Endodermal cell (in vitro differentiated cells): Measurements from ENCODE around the gene APEX1. TPM values are rescaled to one million over a fixed set of nuclear protein-coding genes. Genes with fewer than 3 reads are reported as not detected.
A peak's percentile ranks its signal among the peaks of the same experiment; 100 is the strongest.
"Not testable (repeated sequence)": the region's sequence is repeated elsewhere in the genome, so short reads cannot be mapped to it uniquely, and the experiment has no call there.

ENCODE experiments used
- DNase-seq: peaks from one replicate; pipeline ENCODE4 v3.0.0-alpha.2; 2017
- H3K27ac ChIP-seq: 2 replicates; pipeline ENCODE4 v1.5.1; 2013; ENCODE audit warnings: mild to moderate bottlenecking, low read depth, low read length, moderate library complexity
- H3K27me3 ChIP-seq: 2 replicates; pipeline ENCODE4 v1.6.1; 2013; ENCODE audit warnings: mild to moderate bottlenecking, low read length, moderate library complexity; ENCODE audit not compliant: insufficient read depth, control insufficient read depth, poor library complexity, severe bottlenecking
- H3K36me3 ChIP-seq: 2 replicates; pipeline ENCODE4 v1.7.0; 2013; ENCODE audit warnings: mild to moderate bottlenecking, low read length, moderate library complexity; ENCODE audit not compliant: control insufficient read depth, insufficient read depth
- H3K4me1 ChIP-seq: one replicate; pipeline ENCODE4 v1.7.0; 2013; ENCODE audit warnings: low read length; ENCODE audit not compliant: control insufficient read depth, insufficient read depth
- H3K4me3 ChIP-seq: 2 replicates; pipeline ENCODE4 v1.5.1; 2013; ENCODE audit warnings: mild to moderate bottlenecking, low read length, moderate library complexity
- H3K9ac ChIP-seq: 2 replicates; pipeline ENCODE4 v1.6.1; 2013; ENCODE audit warnings: mild to moderate bottlenecking, low read length, moderate library complexity; ENCODE audit not compliant: poor library complexity, severe bottlenecking; ENCODE audit errors: extremely low read depth
- H3K9me3 ChIP-seq: 2 replicates; pipeline ENCODE4 v1.6.1; 2013; ENCODE audit warnings: mild to moderate bottlenecking, low read length, moderate library complexity; ENCODE audit not compliant: control insufficient read depth
- H3K27ac Mint-ChIP-seq: 2 replicates; pipeline ENCODE4 v1.8.0; 2020; ENCODE audit warnings: mixed read lengths
- H3K27me3 Mint-ChIP-seq: 2 replicates; pipeline ENCODE4 v1.8.0; 2021; ENCODE audit warnings: mild to moderate bottlenecking, mixed read lengths; ENCODE audit not compliant: insufficient read depth
- H3K36me3 Mint-ChIP-seq: 2 replicates; pipeline ENCODE4 v1.8.0; 2020; ENCODE audit warnings: low read depth, mixed read lengths
- H3K4me1 Mint-ChIP-seq: 2 replicates; pipeline ENCODE4 v1.8.0; 2020; ENCODE audit warnings: mixed read lengths
- H3K4me3 Mint-ChIP-seq: 2 replicates; pipeline ENCODE4 v1.8.0; 2020; ENCODE audit warnings: mild to moderate bottlenecking, moderate library complexity, mixed read lengths
- H3K9me3 Mint-ChIP-seq: 2 replicates; pipeline ENCODE4 v1.8.0; 2020; ENCODE audit warnings: mild to moderate bottlenecking, mixed read lengths
- WGBS, 2 experiments: methylation state at CpG; one replicate each; pipeline versions ENCODE4 v1.1.5 to v1.1.7; 2013; ENCODE audit warnings: missing lambda C conversion rate in 2 of 2, mixed read lengths in 1 of 2; ENCODE audit not compliant: insufficient coverage in 1 of 2, insufficient read length in 1 of 2; 5-methylcytosine and 5-hydroxymethylcytosine counted together
- total RNA-seq, 2 donors: library from RNA; stranded (reverse); fragmentation: NEBNext Ultra II Directional in 1 of 2; extraction: Animal tissue kit (Norgen Biotek cat#: 25700) in 1 of 2; gene quantifications; 2 replicates in 1 of 2; 3 replicates in 1 of 2; pipeline ENCODE4 v1.2.1, GENCODE V29; 2021
- TF ChIP-seq, protein P1 (sequence below): fragments of 200-600 bp; sonication (generic); conservative IDR thresholded peaks from 2 replicates; pipeline ENCODE4 v1.5.0; 2021; ENCODE audit warnings: antibody characterized with exemption, mild to moderate bottlenecking

APEX1 gene
- total RNA-seq, 2 donors from 2014 or later: 228 to 249 TPM

DNA sequence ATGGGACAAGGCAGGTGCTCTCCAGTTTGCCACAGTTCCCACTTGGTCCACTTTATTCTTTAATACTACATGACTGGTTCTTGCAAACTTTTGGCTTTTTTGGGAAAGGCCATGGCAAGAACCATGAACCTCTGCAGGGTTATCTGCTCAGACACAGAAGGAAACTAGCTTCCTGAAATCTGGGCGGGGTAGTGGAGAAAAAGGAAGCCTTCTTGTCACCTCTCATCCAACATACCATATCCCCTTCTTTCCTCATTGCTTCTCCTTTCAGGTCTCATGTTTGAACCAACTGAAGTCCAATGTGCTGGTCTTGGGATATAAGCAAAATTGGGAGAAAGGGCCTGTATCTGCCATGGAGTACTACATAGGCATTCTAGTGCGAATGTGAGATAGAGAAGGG lies 13.6 kb upstream of the APEX1 start:
- Histone ChIP-seq H3K9me3 (no peaks in the 10 kb centered on the region), H3K9ac (no peak overlapping the region), H3K4me3 (no peak overlapping the region), H3K27me3 (no peaks in the 10 kb centered on the region), H3K4me1 (no peaks in the 10 kb centered on the region), H3K36me3 (peaks cover 22% of the 10 kb centered on the region), H3K27ac (no peak overlapping the region)
- Mint-ChIP-seq H3K4me3 (no peak overlapping the region), H3K27ac (no peak overlapping the region), H3K36me3 (peaks cover 6% of the 10 kb centered on the region), H3K4me1 (no peaks in the 10 kb centered on the region), H3K9me3 (peaks cover 6% of the 10 kb centered on the region), H3K27me3 (peaks cover 2% of the 10 kb centered on the region)
- 85 to 100% methylated on average over 1 to 2 of the region's 2 CpGs for WGBS, 2 experiments
- TF ChIP-seq, protein P1, sequence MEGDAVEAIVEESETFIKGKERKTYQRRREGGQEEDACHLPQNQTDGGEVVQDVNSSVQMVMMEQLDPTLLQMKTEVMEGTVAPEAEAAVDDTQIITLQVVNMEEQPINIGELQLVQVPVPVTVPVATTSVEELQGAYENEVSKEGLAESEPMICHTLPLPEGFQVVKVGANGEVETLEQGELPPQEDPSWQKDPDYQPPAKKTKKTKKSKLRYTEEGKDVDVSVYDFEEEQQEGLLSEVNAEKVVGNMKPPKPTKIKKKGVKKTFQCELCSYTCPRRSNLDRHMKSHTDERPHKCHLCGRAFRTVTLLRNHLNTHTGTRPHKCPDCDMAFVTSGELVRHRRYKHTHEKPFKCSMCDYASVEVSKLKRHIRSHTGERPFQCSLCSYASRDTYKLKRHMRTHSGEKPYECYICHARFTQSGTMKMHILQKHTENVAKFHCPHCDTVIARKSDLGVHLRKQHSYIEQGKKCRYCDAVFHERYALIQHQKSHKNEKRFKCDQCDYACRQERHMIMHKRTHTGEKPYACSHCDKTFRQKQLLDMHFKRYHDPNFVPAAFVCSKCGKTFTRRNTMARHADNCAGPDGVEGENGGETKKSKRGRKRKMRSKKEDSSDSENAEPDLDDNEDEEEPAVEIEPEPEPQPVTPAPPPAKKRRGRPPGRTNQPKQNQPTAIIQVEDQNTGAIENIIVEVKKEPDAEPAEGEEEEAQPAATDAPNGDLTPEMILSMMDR: no peak
- no peak for DNase-seq

DNA sequence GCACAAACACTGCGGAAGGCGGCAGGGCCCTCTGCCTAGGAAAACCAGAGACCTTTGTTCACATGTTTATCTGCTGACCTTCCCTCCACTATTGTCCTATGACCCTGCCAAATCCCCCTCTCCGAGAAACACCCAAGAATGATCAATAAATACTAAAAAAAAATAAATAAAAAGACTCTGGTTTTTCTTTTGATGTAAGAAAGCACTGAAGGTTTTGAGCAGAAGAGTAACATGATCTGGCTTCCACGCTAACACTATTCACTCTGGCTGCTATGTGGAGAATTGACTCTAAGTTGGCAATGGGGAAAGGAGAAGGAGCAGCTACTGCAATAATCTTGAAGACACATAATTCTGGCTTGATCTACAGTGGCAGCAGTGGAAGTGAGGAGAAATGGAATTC lies 11.4 kb upstream of the APEX1 start:
- H3K27ac Mint-ChIP-seq, H3K9me3 Mint-ChIP-seq, H3K4me3 Mint-ChIP-seq, H3K4me1 ChIP-seq, H3K27me3 ChIP-seq, DNase-seq, H3K9me3 ChIP-seq, H3K4me3 ChIP-seq, H3K9ac ChIP-seq, H3K27ac ChIP-seq, H3K36me3 Mint-ChIP-seq, H3K4me1 Mint-ChIP-seq, H3K27me3 Mint-ChIP-seq: not testable (repeated sequence)
- peaks cover 44% of the 10 kb centered on the region for H3K36me3 ChIP-seq
- WGBS, 2 experiments: 95 to 100% methylated on average over 1 of the region's 4 CpGs

DNA sequence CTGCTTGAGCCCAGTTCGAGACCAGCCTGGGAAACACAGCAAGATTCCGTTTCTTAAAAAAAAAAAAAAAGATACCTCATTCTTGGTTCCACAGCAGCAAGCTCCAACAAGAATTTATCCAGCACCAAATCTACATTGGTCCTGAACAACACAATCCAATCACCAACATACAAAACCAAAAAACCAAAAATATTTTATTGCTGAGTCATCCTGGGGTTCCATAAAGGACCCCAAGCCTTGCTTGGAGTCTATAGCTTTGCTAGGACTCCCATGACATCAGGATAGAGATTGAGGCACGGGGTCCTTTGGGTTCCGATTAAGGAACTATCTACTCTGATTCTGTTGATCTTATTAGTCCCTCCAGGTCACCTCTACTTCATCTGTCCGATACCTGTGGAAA lies 8.1 kb upstream of the APEX1 start:
- peak overlapping the region; percentile 14 for H3K27ac Mint-ChIP-seq
- no peaks in the 10 kb centered on the region for H3K4me1 ChIP-seq
- no peak overlapping the region for H3K9ac ChIP-seq
- no peaks in the 10 kb centered on the region for H3K27me3 Mint-ChIP-seq
- no peak overlapping the region for H3K4me3 Mint-ChIP-seq
- DNase-seq: no peak
- H3K9me3 ChIP-seq: no peaks in the 10 kb centered on the region
- H3K27ac ChIP-seq: no peak overlapping the region
- H3K27me3 ChIP-seq: no peaks in the 10 kb centered on the region
- H3K9me3 Mint-ChIP-seq: peaks cover 6% of the 10 kb centered on the region
- TF ChIP-seq, protein P1: no peak
- H3K36me3 Mint-ChIP-seq: peaks cover 23% of the 10 kb centered on the region
- 93 to 94% methylated on average over 4 to 5 of the region's 5 CpGs for WGBS, 2 experiments
- H3K4me1 Mint-ChIP-seq: no peaks in the 10 kb centered on the region
- H3K36me3 ChIP-seq: peaks cover 75% of the 10 kb centered on the region
- no peak overlapping the region for H3K4me3 ChIP-seq

DNA sequence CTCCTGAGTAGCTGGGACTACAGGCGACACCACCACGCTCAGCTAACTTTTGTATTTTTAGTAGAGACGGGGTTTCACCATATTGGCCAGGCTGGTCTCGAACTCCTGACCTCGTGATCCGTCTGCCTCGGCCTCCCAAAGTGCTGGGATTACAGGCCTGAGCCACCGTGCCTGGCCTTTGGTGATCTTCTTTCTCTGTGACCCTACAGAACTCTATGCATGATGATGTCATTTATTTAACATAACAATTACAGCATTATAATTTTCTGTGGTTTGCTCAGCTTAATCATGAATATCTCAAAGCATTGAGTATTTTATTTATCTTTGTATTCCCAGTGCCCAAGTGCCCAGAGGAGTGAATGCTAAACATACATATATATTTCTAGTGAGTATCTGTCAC lies 2.2 kb upstream of the APEX1 start:
- not testable (repeated sequence) for H3K9ac ChIP-seq, H3K9me3 ChIP-seq, H3K27ac ChIP-seq, H3K9me3 Mint-ChIP-seq, H3K4me1 Mint-ChIP-seq, H3K4me3 ChIP-seq, DNase-seq, H3K27ac Mint-ChIP-seq, H3K4me1 ChIP-seq, H3K27me3 ChIP-seq, H3K4me3 Mint-ChIP-seq, H3K27me3 Mint-ChIP-seq
- H3K36me3 ChIP-seq: peaks cover 69% of the 10 kb centered on the region
- peaks cover 27% of the 10 kb centered on the region for H3K36me3 Mint-ChIP-seq
- 91 to 97% methylated on average over 8 of the region's 8 CpGs for WGBS, 2 experiments
